GM21360 (cell line): ENCODE measurements around the gene CSTF3.
"Not testable (repeated sequence)": the region's sequence is repeated elsewhere in the genome, so short reads cannot be mapped to it uniquely, and the experiment has no call there.

ENCODE experiments used
- ATAC-seq: cut with Tn5 transposase; IDR thresholded peaks from one replicate; pipeline ENCODE4 v1.9.1; 2021; ENCODE audit warnings: mild to moderate bottlenecking, moderate library complexity; ENCODE audit not compliant: unreplicated experiment

Gene CSTF3

GRCh38 chr11:33094157-33094556 lies 67.1 kb downstream of the CSTF3 start:
- no peak for ATAC-seq

GRCh38 chr11:33089776-33090175 lies 71.5 kb downstream of the CSTF3 start:
- ATAC-seq: no peak

- ATAC-seq: no peak
These were observed 75.3 kb downstream of the CSTF3 start for GRCh38 chr11:33086017-33086416.

- no peak for ATAC-seq
These were observed 77.4 kb downstream of the CSTF3 start for GRCh38 chr11:33083918-33084317.

GRCh38 chr11:33072465-33072864 lies 88.8 kb downstream of the CSTF3 start:
- no peak for ATAC-seq

GRCh38 chr11:33068611-33069340 lies 92.5 kb downstream of the CSTF3 start:
- ATAC-seq: no peak

GRCh38 chr11:33067294-33067693 lies 94.0 kb downstream of the CSTF3 start:
- ATAC-seq: no peak

GRCh38 chr11:33065445-33066178 lies 95.7 kb downstream of the CSTF3 start:
- no peak for ATAC-seq

- ATAC-seq: no peak
These were observed 96.4 kb downstream of the CSTF3 start for GRCh38 chr11:33064866-33065265.

- no peak for ATAC-seq
These were observed 97.1 kb downstream of the CSTF3 start for GRCh38 chr11:33064033-33064825.

GRCh38 chr11:33063326-33063881 lies 97.9 kb downstream of the CSTF3 start:
- ATAC-seq: peak; percentile 61

- no peak for ATAC-seq
These were observed 99.1 kb downstream of the CSTF3 start for GRCh38 chr11:33062137-33062536.

- no peak for ATAC-seq
These were observed 101.0 kb downstream of the CSTF3 start for GRCh38 chr11:33060271-33060670.

GRCh38 chr11:33059331-33060007 lies 101.8 kb downstream of the CSTF3 start:
- ATAC-seq: no peak

- no peak for ATAC-seq
These were observed 104.0 kb downstream of the CSTF3 start for GRCh38 chr11:33057284-33057683.

GRCh38 chr11:33055375-33055774 lies 105.9 kb downstream of the CSTF3 start:
- no peak for ATAC-seq

- no peak for ATAC-seq
These were observed 109.0 kb downstream of the CSTF3 start for GRCh38 chr11:33052231-33052630.

GRCh38 chr11:33049565-33050408 lies 111.5 kb downstream of the CSTF3 start:
- not testable (repeated sequence) for ATAC-seq

GRCh38 chr11:33048701-33049100 lies 112.6 kb downstream of the CSTF3 start:
- not testable (repeated sequence) for ATAC-seq
